Measurements from ENCODE around the gene DYSF.
A peak's percentile ranks its signal among the peaks of the same experiment; 100 is the strongest.

The DYSF gene

GRCh38 chr2:71528131-71528591 is 74.8 kb downstream of the DYSF start:
- DNase-seq (ENCODE audit: low read depth in 1 of 2, low spot score in 1 of 2) = no peak

GRCh38 chr2:71528749-71529148 is 75.4 kb downstream of the DYSF start:
- no peak for DNase-seq (ENCODE audit: low read depth in 1 of 2, low spot score in 1 of 2)

- no peak for DNase-seq (ENCODE audit: low read depth in 1 of 2, low spot score in 1 of 2)
Measured at GRCh38 chr2:71530211-71530610, 76.8 kb downstream of the DYSF start.

GRCh38 chr2:71530641-71531332 is 77.4 kb downstream of the DYSF start:
- DNase-seq (ENCODE audit: low read depth in 1 of 2, low spot score in 1 of 2) = no peak

DNA sequence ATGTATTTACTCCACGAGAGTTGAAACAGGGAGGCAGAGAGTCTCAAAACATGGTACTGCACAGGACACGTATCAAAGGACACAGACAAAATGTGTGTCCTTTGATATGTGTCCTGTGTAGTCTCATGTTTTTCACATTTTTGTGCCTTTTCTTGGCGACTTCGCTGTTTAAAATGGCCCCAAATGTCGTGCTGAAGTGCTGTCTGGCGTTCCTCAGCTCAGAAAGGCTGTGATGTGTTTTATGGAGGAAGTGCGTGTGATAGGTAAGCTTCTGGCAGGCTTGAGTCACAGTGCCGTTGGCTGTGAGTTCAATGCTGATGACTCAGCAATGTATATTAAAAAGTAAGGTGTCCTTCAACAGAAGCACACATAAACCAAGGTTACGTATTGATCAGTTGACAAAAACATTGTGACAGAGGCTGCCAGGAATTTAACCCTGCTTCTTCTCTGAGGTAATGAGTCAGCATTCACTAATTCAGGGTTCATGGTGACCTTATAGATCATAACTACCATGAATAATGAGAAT is 78.2 kb downstream of the DYSF start:
- no peak for DNase-seq (ENCODE audit: low read depth in 1 of 2, low spot score in 1 of 2)

DNA sequence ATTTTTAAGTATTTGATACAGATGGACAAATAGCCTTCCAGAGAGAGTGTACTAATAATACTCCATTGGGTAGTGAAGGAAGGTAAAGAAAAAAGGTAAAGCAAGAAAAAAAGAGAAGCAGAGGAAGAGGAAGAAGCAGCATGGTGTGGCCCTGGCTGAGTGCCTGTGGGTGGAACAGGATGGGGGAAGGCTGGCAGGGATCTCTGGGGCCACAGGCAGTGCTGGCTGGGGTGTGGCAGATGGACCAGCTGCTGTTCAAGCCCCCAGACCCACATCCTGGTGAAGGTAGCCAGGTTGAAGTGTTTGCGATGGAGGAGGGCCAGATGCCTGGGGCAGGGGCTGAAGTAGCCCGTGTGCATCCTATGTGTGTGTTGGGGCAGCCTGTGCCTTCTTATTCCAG is 79.0 kb downstream of the DYSF start:
- no peak for DNase-seq (ENCODE audit: low read depth in 1 of 2, low spot score in 1 of 2)

DNA sequence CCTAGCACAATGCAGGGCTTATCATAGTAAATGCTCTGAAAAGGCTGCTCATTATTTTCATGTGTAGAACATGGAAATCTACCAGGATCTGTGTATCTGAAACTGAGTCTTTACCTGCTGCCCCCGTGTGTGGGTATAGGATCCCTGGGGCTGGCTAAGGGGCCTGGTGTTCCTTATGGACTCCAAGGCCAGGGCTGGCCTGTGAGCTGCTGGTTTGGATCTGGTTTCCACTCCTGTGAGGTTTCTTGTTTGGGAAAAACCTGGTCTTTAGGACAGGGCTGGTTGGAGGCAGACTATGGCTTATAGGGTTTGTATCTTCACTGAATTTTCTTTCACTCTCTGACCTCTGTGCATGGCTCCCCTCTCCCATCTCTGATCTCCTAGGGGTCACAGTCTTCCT is 80.8 kb downstream of the DYSF start:
- no peak for DNase-seq (ENCODE audit: low read depth in 1 of 2, low spot score in 1 of 2)

DNA sequence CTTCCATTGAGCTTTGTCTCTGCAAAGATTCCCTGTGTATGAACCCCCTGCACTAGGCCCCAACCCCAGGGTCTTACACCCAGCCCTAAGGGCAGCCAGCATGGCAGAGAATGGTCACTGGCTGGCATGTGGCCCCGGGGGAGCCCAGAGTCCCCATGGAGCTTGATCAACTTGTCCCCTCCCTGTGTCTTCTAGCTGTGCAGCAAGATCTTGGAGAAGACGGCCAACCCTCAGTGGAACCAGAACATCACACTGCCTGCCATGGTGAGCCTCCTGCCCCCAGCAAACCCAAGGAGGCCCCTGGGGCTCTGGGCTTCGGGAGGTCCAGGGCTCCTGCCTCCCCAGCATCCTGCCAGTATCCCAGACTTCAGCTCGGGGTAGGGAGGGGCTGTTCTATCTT is 81.5 kb downstream of the DYSF start:
- DNase-seq (ENCODE audit: low read depth in 1 of 2, low spot score in 1 of 2) = no peak

- DNase-seq (ENCODE audit: low read depth in 1 of 2, low spot score in 1 of 2) = no peak
Measured at GRCh38 chr2:71535526-71535925, 82.2 kb downstream of the DYSF start.

- no peak for DNase-seq (ENCODE audit: low read depth in 1 of 2, low spot score in 1 of 2)
Measured at GRCh38 chr2:71536226-71536671, 82.9 kb downstream of the DYSF start.

- no peak for DNase-seq (ENCODE audit: low read depth in 1 of 2, low spot score in 1 of 2)
Measured at GRCh38 chr2:71538241-71538640, 84.9 kb downstream of the DYSF start.

- no peak for DNase-seq (ENCODE audit: low read depth in 1 of 2, low spot score in 1 of 2)
Measured at GRCh38 chr2:71538656-71539265, 85.4 kb downstream of the DYSF start.

GRCh38 chr2:71540818-71541217 is 87.5 kb downstream of the DYSF start:
- DNase-seq (ENCODE audit: low read depth in 1 of 2, low spot score in 1 of 2) = no peak

- no peak for DNase-seq (ENCODE audit: low read depth in 1 of 2, low spot score in 1 of 2)
Measured at GRCh38 chr2:71544919-71545571, 91.7 kb downstream of the DYSF start.

DNA sequence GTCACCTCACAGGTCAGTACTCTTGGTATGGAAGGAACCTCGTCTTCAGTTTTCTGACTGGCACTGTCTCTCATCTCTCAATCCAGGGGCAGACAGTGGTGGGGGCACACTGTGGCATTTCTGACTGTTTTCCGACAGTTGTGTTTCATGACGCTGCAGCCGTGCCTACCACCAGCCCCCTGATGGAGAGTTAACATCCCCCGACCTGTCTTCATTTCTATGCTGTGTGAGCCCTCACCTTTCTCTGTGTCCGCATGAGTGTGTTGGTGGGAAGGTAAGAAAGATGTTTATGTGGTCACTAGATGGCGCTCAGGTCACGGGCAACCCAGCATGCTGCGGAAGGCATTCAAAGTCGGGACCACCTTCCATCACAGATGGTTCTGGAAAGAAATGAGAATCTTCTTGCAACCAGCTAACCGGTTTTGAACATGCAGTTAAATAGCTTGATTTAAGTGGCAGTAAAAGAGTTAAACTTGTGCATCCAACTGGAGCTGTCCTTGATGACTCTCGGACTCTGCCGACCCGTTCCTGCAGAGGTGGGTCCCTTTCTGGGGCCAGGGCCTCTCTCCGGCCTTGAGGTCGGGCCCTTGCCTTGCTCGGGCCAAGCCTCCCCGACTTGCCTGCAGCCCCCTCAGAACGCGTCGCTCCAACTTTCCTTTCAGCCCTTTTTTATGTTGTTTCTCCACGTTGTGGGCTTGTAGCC is 92.4 kb downstream of the DYSF start:
- no peak for DNase-seq (ENCODE audit: low read depth in 1 of 2, low spot score in 1 of 2)

- DNase-seq (ENCODE audit: low read depth in 1 of 2, low spot score in 1 of 2) = no peak
Measured at GRCh38 chr2:71546275-71546638, 92.9 kb downstream of the DYSF start.

- DNase-seq (ENCODE audit: low read depth in 1 of 2, low spot score in 1 of 2) = no peak
Measured at GRCh38 chr2:71546777-71547281, 93.5 kb downstream of the DYSF start.

GRCh38 chr2:71547616-71548285 is 94.4 kb downstream of the DYSF start:
- no peak for DNase-seq (ENCODE audit: low read depth in 1 of 2, low spot score in 1 of 2)

DNA sequence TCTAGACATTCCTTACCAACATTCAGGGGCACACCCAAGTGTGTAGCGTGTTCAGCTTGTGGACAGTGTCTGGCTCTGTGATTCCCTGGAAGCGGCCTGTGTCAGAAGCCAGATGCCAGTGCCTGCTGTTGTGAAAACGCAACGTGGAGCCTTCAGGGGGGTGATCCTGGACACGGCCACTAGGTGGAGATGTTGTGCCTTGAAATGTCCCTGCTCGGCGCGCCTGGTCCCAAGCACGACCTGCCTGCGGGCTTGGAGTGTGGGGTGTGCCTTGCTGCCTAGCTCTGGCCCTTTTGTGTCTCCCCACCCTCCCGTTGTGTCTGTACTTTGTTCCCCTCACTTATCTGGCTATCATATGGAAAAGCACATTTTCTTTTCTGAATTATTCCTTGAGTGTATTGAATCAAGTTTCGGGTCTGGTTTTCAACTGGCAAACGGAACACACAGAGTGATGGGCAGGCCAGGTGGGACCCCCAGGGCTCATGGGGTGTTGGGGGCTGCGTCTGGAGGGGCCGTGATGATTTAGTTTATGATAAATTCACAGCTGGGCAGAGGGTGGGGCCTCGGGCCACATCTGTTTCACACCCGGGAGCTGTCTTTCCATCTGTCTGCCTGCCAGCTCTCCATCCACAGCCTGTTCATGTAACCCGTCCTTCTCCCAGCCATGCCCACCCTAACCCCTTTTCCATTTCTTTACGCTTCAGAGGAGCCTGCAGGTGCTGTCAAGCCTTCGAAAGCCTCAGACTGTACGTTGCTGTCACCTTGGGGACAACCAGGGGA is 95.5 kb downstream of the DYSF start:
- DNase-seq (ENCODE audit: low read depth in 1 of 2, low spot score in 1 of 2) = peak; percentile 40 to 51
